HepG2 (cell line): Measurements from ENCODE around the gene ZNRF3. TPM values are rescaled to one million over a fixed set of nuclear protein-coding genes. Genes with fewer than 3 reads are reported as not detected.
A peak's percentile ranks its signal among the peaks of the same experiment; 100 is the strongest.

ENCODE experiments used
- BORCS8-MEF2B ChIP-seq: sonication (generic); formaldehyde crosslinking; IDR thresholded peaks from 2 replicates; pipeline ENCODE4 v1.8.0; 2022; ENCODE audit warnings: mild to moderate bottlenecking, missing genetic modification reagents
- EP300 ChIP-seq, 3 experiments: sonication (generic) in 1 of 3; formaldehyde crosslinking in 1 of 3; IDR thresholded peaks; 2 replicates each; pipeline versions ENCODE4 v1.5.1 to v1.6.1; 2011 to 2020; ENCODE audit warnings: low read depth in 2 of 3, low read length in 2 of 3, borderline replicate concordance in 1 of 3, improper control_type of control experiment in 1 of 3, mild to moderate bottlenecking in 1 of 3, missing genetic modification reagents in 1 of 3, moderate library complexity in 1 of 3
- RARG ChIP-seq: sonication (generic); formaldehyde crosslinking; IDR thresholded peaks from 2 replicates; pipeline ENCODE4 v1.4.0; 2020; ENCODE audit warnings: low read depth, mild to moderate bottlenecking, missing genetic modification reagents
- RBAK ChIP-seq: sonication (generic); formaldehyde crosslinking; IDR thresholded peaks from 2 replicates; pipeline ENCODE4 v1.5.1; 2020; ENCODE audit warnings: mild to moderate bottlenecking, missing genetic modification reagents
- RERE ChIP-seq: IDR thresholded peaks from 2 replicates; pipeline ENCODE4 v1.6.1; 2016; ENCODE audit warnings: low read depth, missing genetic modification reagents, missing compliant biosample characterization
- RNF219 ChIP-seq: sonication (generic); formaldehyde crosslinking; IDR thresholded peaks from 2 replicates; pipeline ENCODE4 v1.5.0; 2020; ENCODE audit warnings: mild to moderate bottlenecking, missing genetic modification reagents
- TMF1 ChIP-seq: sonication (generic); formaldehyde crosslinking; IDR thresholded peaks from 2 replicates; pipeline ENCODE4 v1.8.1; 2022; ENCODE audit warnings: low read depth, missing genetic modification reagents
- ZNF318 ChIP-seq: sonication (generic); formaldehyde crosslinking; IDR thresholded peaks from 2 replicates; pipeline ENCODE4 v1.4.0; 2020; ENCODE audit warnings: mild to moderate bottlenecking, missing genetic modification reagents
- ZNF512 ChIP-seq: sonication (generic); formaldehyde crosslinking; IDR thresholded peaks from 2 replicates; pipeline ENCODE4 v1.4.0; 2020; ENCODE audit warnings: mild to moderate bottlenecking, missing genetic modification reagents
- ZNF780A ChIP-seq: sonication (generic); formaldehyde crosslinking; IDR thresholded peaks from 2 replicates; pipeline ENCODE4 v1.8.0; 2022; ENCODE audit warnings: mild to moderate bottlenecking, missing genetic modification reagents, moderate library complexity
- polyA plus RNA-seq, 8 experiments: library from polyadenylated mRNA; depleted of rRNA in 3 of 8; stranded (reverse) in 7 of 8; unstranded in 1 of 8; fragments of >200 nt; fragmentation: Illumina TruSeq in 4 of 8; extraction: Trizol in 4 of 8; gene quantifications; 2 replicates each; pipeline versions ENCODE4 v1.2.1 to v1.2.3, GENCODE V29; 2011 to 2016; ENCODE audit warnings: low read depth in 4 of 8, missing spikeins in 1 of 8, mixed read lengths in 1 of 8; ENCODE audit not compliant: insufficient read depth in 1 of 8
- total RNA-seq, 5 experiments: library from RNA; depleted of rRNA; stranded (reverse); fragments of >200 nt; fragmentation: Illumina TruSeq; extraction: Trizol; gene quantifications; 2 replicates each; pipeline ENCODE4 v1.2.3, GENCODE V29; 2016; ENCODE audit warnings: low read depth in 1 of 5

Gene ZNRF3
- total and polyA plus RNA-seq, 2 of the 13 experiments (the other 11 are each of a cell fraction or from before 2014, with no cell fraction given) = 20.3 to 36.7 TPM

GRCh38 chr22:29023172-29023796, 139.9 kb downstream of the ZNRF3 start (continued):
- TF ChIP-seq RBAK (CRISPR knock-in tag) (no peak), RARG (no peak), ZNF780A (CRISPR knock-in tag) (no peak), TMF1 (CRISPR knock-in tag) (no peak), ZNF318 (CRISPR knock-in tag) (no peak), EP300 (IDR thresholded peaks at IDR 0.05; ENCODE audit: low read depth in 2 of 2, low read length in 2 of 2) (peak in 1 of 2 experiments; percentile 48; a peak in 1 of 4 replicates), EP300 (CRISPR knock-in tag; IDR thresholded peaks at IDR 0.05; ENCODE audit: borderline replicate concordance) (no peak), BORCS8-MEF2B (CRISPR knock-in tag) (no peak), RNF219 (no peak), ZNF512 (CRISPR knock-in tag) (no peak), RERE (CRISPR knock-in tag) (no peak)
